ENCODE measurements around the gene NEDD4L.

NEDD4L gene

DNA sequence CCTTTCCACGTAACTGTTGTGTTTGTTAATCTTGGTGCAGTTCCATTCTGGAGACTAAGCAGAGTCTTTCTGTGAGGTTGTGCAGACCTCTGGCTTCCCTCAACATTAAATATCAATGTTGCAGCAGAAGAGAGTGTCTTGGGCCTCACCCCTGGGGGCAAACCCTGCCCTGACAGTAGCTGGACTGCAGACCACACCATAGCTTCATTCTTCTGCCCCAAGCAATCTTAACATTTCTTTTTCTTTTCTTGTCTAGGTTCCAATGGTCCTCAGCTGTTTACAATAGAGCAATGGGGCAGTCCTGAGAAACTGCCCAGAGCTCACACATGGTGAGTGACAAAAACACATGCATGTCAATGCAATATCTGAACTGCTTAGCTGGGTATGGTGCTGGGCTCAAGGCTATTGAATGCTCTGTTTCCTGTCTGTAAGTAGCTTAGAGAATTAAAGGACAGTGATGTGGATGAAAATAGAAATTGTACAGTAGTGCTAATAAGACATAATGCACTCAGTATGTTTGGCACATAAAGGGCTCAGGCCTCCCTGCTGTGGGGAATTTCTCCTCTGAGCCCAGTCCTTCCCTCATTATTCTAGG is 347.3 kb downstream of the NEDD4L start:
- no peak for DNase-seq

DNA sequence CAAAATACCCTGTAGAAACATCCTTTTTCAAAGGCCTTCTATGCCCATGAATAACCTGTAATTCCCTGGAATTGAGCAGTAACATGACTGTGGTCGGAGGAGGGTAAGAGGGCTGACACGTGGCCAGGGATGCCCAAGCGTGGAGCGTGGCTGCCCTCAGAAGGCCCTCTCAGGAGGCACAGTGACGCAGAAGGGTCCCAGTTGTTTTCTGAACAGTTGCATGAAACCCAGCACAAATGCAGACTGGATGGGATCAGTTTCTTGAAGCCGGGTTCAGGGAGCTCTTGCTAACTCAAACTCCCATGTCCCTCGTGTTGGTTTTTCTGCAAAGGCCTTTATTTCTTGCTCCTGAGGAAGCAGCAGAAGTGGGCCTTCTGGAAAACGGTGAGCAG is 347.9 kb downstream of the NEDD4L start:
- no peak for DNase-seq

DNA sequence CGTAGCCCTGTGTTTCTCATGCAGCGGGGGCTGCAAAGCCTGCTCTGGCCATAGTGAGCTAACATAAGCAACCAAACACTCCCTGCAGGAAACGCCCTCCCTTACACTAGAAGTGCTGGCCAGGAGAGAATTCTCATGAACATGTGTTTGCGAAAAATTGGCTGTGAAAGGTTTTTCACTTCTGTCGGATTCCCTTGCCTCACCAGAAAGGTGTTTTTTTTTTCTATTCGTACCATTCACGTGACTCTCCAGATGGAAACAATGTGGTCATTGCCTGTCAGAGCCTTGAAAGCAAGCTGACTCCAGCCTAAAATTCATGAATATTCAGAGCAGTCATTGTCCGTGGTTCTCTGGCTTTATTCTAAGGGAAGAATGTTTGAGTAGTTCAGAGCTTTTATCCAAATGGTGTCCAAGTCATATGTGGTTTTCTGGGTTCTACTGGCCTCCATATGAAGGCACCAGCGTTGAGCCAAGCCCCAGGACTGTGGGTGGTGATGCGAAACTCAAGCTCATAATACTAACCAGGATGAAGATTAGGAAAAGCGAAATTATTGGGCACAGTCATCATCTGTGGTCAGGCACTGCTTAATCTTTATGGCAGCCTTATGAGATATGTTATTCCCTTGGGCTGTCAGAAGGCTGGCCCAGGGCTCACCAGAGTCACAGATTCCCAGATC is 348.4 kb downstream of the NEDD4L start:
- DNase-seq, result no peak

DNA sequence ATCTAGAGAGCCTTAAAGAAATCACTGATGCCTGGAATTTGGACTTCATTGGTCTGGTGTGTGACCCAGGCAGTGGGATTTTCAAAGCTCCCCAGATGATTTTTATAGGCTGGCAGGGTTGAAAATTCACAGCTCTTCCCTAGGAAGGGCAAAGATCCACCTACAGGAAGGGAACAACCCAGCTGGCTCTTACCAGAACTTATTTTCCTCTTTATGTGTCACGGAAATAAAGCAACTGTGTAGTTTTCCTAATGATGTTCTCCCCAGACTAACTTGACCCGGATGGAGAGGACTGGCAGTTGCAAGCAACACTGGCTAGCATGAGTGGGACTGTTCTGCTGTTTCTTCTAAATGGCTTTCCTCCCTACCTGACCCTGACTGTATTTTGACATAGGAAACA is 349.3 kb downstream of the NEDD4L start:
- no peak for DNase-seq

DNA sequence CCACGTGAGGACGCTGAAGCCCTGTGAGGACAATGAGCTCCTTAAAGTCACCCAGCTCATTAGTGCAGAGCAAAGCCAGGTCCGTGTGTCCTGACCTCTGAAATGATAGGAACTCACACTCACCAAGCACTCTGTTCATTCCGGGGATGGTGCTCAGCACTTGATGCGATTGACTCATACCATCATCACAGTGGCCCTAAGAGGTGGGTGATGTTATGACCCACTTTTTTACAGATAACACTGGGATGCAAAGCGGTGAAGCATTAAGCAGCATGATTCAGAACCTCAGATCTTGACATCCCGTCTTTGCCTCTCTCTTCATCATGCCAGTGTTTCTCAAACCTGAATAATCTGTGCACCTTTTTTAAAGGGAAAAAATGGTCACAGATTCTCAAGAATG is 350.0 kb downstream of the NEDD4L start:
- no peak for DNase-seq

DNA sequence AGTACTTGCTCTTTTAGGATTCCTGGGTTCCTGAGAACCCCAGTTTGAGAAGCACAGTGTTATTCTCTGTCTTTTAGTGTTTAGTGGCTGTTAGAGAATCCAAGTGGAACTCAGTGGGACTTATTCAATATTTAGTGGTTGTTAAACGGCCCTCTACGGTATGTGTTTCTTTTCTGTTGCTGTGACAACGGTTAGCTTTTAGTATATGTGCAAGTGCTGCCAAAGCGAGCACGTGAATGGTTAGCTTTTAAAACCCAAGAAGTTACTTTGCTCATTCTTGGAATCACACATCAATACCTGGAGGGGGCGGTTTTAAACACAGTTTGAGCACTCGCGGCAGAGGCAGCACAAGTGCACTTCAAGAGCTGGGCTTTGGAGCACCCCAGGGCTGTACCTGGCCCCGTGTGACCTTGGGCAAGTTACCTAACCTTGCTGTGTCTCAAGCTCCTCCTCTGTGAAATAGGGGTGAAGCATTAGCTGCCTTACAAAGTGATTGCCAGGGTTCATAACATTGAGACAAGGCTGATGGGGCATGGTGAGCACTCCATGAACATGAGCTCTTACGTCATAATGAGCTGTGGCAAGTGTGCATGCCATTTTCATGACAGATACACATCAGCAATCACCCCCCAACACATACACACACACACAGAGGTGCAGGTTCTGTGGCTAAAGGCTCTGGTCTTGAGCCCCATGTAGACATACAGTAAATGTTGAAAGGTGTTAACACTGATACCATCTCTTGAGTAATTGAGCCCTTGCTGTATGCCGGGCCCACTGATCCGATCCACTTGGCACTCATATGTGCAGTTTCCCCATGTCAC is 350.8 kb downstream of the NEDD4L start:
- no peak for DNase-seq

DNA sequence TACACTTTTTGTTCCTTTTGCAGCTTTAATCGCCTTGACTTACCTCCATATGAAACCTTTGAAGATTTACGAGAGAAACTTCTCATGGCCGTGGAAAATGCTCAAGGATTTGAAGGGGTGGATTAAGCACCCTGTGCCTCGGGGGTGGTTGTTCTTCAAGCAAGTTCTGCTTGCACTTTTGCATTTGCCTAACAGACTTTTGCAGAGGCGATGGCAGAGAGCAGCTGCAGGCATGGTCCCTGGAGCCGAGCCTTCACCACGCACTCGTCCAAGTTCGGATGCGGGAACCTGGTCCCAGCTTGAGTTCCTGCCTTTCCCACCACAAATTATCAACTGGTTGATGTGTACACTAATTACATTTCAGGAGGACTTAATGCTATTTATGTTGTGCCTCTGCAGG is 352.1 kb downstream of the NEDD4L start:
- no peak for DNase-seq

DNA sequence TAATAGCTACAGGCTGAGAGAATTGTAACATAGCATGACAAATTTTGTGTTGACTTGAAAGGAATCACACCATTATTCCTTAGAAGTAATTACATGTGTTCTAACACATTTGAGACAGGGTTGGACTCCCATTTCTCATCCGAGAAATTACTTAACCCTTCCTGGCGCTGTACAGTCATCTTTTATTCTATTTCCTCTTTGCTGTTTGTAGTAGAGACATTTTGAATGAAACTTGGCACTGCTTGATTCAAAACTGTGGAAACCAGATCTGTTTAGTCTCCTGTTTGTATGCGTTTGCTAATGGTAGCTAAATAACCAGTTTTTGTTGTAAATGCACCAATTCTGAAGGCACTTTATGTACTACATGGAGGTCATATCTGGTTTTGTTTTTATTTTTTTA is 352.9 kb downstream of the NEDD4L start:
- no peak for DNase-seq

DNA sequence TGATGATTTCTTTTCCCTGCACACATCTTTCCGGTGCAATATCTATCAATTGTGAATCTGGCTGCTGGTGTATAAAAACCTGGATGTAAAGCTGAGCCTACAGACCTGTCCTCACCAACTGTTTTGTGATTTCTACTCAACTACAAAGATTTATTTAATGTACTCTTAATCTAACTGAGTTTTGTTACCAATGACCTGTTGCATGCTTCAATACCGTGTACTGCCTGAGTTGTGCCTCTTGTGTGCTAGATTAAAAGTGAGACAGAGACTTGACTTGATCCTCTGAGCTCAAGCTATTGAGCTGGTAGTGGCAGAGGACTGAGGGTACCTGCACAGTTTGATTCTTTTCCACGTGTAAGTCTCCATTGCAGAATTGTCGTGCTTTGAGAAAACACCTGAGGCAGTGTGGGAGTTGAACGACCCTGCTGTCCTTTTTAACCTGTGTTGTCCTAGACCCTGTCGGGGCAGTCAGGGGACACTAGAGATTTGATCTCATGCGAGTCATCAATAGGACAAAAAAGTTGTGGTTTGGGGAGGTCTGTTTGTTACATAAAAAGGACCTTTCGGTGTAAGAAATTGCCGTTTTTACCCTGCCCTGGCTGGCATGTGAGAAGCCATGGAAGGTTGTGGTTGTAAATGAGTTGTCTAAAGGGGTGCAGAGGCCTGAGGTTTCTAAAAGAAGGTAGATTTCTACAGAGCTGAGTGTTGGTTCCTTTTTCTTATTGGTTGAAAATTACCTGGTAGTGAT is 353.5 kb downstream of the NEDD4L start:
- DNase-seq, result no peak

DNA sequence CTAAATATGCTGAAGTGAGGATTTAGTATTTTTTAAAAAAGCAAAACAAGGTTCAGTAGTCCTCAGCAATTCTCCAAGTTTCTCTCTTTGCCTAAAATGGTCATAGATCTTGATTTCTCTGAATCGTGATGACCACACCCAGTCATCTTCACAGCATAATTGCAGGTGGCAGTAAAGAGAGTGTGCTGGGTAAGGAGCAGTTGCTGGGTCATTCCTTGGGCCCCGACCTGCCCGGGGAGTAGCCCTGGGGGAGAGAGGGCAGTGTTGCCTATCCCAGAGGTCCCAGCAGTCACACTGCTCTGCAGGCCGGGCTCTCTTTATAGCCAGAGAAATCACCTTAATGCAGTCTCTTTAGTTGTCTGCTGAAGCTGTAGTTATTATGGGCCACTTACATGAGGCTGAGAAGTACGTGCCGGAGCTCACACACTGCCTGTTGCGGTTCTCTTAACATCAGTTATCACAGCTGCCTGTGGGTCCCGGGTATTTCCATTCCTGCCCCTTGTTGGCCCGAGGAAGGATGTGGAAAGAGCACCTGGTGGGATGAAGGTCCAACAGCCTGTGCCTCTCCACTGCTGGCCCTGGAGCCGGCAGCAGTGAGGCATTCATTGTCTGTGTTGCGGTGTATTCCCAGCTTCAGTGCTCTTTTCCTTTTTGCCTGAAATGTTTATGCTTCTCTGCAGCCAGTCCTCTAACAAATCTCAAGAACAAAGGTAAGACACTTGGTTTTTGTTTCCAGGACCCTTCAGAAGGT is 354.8 kb downstream of the NEDD4L start:
- no peak for DNase-seq

DNA sequence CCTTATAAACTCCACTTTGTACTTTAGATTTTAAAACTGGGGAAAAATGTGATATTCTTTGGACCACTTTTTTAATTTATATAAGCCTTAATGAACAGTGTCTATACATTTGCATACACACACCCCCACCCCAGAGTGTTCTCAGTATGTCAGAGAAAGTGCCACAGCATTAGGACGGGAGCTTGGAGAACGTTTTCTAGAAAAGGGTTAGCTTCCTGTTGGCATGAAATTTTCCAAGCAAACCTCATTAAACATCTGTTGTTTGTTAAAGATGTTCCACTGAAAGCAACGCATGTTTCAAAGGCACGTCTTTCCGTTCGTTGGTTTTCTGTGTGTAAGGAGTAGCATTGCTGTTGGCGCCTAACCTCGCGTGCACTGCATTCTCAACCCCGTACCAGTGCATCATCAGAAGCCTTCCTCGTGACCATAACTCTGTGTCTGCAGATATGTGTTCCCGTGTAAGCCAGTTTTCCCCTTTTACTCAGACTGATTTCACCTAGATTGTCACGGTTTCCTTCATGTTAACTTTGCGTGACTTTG is 356.4 kb downstream of the NEDD4L start:
- no peak for DNase-seq

DNA sequence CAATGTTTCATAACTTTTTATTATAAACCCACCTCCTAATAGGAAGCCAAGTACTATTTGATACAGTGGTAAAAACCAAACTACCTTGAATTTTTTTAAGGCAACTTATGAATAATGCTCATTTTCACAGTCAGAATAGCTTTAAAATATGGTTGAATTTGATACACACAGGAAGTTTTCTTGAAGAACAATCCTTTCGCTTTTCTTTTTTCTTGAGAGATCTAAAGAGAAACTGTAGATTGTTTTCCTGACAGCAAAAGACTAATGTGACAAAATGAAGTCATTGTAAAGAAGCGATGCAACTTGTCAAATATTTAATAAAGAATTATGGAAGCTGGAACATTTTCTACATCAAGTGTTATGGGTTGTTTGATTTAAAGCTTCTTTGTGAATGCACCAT is 357.2 kb downstream of the NEDD4L start:
- no peak for DNase-seq

DNA sequence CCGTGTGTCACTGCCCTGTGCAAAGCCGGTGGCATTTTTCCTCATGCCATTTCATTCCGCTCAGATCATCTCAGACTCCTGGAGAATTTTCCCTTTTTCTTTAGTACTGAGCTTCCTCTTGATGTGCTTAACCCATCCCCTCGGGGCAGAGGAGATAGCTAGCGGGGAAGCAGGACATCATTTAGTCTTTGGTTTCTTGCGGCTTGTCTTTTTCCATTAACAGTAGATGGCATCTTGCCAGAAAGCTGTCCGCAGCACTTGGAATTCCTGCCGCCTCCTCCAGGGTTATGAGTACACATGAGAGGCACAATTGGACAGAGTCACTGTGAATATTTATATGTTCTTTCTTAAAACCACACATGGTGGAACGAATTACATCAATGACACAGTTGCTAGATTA is 358.2 kb downstream of the NEDD4L start:
- DNase-seq, result no peak

DNA sequence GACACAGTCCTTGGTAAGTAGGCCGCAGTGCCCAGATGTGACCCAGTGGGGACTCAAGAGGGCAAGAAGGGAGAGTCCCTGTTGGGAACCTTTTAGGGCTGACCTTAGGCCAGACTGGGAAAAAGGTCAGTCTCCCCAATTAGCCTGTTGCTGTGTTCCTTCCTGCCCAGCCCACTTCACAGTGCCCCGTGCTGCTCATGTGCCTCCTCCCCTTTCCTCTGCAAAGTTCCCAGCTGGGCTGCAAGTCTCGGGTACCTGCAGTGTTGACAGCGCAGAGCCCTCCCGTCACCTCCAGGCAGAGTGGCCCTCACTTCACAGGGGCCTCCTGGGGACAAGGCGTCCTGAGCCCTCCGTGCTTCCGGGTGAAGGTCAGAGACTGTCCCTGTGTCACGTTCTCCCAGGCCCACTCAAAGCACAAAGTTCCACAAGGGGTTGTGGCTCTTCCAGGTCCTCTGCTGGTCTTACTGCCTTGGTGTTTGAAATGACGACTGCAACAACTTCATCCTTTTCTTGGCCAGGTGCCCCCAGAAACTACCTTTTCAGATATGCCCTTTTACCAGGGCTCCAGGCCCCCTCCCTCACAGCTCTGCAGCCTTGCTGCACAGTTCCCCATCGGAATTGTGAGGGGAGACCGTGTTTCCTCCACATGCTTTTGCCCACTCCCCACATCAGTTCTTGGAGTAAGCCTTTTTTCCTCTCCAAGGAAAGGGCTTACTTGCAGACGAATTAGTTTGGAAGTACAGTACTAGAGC is 359.1 kb downstream of the NEDD4L start:
- DNase-seq, result no peak

DNA sequence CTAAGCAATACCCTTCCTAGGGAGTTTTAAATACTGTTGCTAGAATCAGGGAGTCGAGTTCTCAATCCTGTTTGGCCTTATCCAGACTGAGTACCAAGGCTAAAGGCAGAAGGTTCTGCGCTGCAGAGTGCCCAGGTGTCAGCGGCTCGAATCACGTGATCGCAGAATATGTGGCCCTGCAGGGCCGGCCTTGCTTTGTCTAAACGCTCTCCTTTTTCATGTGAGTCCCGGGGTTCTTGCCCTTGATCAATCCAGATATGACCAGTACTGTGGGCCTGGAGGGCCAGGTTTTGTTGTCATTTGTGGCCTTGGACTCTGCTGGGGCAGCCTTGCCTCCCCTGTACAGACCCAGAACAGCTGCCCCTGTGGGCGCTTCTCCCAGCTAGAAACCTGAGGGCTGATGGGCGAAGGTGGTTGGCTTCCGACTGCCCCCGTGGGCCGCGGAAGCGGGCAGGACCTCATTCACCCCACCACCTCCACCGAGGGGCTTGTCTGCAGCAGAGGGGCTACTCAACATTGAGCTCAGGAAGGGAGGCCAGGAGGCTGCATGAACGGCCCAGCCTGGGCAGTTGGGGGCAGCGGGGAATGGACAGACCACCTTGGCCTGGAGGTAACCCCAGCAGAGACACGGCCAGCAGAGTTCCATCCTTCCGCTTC is 359.9 kb downstream of the NEDD4L start:
- no peak for DNase-seq

DNA sequence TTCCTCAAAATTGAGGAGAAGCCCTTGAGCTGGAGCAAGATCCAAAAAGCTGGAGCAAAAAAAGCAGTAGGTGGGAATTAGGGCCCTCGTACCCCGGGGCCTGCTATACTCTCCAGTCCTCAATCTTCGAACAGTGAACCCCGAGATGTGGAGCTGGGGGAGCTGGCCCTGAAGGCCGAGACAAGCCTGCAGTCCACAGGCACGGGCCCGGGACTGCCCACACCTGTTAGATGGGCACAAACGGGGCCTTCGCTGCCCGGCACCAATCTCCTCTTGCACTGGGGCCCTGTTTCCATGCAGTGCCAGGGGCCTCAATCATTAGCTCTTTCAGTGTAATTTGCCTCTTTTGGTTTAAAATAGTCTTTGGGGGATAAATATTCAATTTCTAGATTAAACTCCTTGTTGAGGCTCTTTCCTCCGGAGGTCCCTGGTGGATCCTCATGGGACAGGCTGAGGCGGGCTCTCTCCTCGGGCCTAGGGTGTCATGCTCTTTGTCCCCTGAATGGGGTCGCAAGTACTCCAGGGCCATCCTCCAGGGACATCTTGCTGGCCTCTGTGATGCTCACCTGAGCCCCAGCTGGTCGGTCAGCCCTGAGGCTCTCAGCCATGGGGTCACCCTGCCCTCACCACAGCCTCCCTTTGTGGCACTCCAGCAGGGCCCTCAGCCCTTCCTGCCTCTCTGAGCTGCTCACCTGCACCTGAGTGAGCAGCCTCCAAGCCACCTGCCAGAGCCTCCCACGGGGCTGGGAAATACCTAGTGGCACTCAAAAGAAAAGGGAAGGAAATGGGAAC is 361.3 kb downstream of the NEDD4L start:
- DNase-seq, result no peak

DNA sequence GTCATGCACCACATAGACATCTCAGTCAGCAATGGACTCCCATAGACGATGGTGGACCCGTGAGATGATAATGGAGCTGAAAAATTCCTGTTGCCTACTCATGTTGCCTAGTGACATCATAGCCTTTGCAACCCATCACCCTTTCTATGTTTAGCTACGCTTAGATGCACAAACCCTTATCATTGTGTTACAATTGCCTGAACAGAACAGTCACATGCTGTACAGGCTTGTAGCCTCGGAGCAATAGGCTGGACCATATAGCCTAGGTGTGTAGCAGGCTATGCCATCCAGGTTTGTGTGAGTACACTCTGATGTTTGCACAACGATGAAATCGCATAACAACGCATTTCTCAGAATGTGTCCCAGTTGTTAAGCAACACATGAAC is 363.2 kb downstream of the NEDD4L start:
- no peak for DNase-seq

DNA sequence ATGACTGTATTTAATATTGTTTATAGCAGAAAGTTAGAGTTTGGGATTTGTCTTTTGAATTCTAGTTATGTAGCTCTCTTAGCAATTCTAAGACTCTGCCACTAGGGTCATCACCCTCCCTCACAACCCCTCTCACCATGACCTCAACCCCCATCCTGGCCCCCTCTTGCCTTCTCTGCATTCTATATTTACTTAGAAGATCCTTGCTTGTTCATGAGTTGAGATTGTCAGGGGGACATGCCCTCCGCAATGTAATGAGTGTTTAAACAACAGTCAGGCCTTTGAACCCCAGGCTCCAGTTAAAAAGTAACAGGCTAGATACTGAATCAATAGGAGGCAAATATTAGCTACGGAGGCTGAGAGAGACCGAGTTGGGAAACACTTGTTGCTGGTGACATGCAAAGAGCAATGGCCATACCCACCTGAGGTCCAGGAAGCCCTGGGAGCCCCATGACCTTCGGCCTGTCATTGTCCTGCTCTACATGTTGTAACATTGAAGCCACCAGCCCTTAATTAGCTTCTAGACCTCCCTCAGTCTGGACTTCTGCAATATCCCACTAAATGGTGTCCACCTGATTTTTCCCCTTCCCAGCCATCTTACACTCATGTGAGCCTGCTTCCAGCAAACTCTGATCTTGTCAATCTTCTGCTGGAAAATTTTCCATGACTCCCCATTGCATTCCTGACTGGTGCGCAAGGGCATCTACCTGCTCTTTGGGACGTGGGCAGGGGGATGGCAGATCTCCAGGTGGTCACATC is 363.8 kb downstream of the NEDD4L start:
- no peak for DNase-seq

DNA sequence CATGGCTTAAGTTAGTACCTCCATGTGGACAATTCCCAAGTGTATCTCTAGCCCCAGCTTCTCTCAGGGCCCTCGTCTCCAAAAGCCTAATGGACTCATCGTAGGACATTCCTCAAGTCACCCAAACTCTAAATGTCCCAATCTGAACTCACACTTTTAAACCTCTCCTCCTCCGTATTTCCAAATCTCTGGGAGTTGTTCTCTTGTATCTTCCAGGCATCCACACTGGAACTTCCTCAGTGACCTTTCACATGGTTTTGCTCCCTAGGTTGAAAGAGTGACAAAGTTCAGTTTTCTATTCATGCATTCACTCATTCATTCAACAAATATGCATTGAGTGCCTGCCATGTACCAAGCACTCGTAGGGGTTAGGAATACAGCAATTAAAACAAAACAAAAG is 364.6 kb downstream of the NEDD4L start:
- no peak for DNase-seq
